DMS 273 treated with DMSO at 0.1 percent for 48 hours (cell line): ENCODE data around the gene KIAA0825.

Source experiments
- DNase-seq: peaks from one replicate; lab custom pipeline; 2025; lab: John Stamatoyannopoulos, UW

The KIAA0825 gene

DNA sequence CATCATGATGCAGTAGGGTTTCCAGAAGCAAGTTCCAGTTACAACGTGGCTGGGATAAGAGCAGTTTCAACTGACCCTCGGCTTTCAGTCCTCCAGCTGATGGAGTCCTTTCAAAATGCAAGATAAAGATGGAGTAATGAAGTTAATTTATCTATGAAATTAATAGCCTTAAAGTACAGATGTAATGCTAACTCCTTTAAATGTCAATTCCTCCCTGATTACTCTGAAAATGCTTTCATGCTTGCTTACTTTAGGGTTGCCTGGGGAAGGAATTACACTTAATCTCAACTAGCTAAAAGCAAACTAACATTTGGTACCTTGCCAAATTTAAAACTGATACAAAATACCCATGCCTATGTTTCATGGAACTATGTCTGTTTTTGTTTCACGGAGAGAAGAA, 178.4 kb downstream of the KIAA0825 start:
- DNase-seq = no peak

DNA sequence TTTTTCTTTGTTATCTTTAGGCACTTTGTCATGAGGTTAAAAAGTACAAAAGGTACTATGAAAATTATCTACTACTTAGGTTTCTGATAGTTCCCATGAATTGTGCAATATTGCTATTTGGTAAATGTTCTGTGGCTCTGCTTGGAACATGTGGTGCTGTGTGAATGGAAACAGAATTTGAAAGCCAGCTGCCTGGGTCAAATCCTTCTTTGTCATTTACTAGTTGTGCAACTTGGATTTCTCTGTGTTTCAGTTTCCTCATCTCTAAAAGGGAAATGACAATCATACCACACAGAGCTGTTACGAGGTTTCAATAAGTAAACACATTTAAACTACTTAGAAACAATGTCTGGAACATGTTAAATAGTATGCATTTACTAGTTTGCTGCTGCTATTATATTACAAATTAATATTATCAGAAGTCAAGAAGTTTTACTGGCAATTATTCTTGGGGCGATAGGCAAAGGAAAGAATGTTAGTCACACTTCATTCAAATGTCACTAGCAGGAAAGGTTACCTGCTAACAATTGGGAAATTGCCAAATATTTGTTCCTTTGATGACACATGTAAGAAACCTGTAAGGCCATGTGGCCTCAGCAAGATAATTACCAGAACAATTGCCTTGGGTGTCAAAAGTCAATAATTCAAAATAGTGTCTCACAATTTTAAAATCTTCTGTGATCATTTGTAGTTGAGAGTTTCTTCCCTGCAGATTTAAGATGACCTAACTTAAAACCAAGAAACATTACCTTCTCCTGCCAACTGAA, 184.8 kb downstream of the KIAA0825 start:
- DNase-seq = no peak

DNA sequence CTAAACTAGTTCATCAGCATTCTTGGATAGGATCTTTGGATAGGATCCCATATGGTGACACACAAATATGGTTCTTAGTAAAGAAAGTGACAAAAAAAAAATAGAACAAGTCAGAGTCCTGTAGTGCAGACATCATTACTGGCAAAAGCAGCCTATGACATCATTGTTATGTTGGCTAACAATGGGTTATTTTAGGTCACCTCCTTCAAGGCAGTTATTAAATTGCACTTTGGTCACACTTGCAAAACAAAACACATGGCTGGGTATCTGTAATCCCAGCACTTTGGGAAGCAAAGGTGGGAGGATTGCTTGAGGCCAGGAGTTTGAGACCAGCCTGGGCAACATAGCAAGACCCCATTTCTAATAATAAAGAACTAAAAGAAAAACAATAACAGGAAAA, 185.9 kb downstream of the KIAA0825 start:
- no peak for DNase-seq

DNA sequence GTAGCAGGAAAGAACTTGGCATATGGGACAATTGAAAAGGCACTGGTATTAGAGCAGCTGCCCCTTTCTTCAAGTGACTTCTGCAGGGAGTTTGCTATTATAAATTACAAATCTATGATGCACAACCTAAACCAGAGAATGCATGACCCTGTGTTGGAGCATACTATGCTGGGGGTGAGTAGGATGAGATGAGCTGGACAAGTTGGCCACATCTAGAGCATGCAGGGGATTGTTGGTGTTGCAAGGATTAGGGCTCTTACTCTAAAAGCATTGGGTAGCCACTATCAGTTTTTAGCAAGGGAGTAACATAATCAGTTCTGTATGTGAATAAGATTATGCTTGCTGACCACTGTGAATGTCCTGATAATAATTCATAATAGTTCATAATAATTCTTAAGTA, 186.7 kb downstream of the KIAA0825 start:
- DNase-seq = no peak

DNA sequence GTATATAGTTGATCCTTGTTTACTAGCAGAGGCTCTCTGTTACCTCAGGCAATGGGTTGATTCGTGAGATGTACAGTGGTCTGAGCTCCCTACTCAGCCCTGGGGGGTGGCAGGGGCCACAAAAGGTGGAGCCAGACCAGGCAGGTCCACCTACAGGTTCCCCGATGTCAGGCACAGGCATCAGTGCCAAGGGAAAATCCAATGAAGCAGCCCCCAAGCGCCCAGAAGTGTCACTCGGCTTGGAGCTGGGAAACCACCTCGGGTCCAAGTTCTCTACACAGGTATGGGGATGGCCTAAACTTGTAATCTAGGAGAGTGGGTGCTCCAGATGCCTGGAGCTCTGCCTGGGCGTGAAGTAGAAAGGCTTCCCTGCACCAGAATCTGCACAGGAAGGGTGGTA, 188.8 kb downstream of the KIAA0825 start:
- DNase-seq = no peak

DNA sequence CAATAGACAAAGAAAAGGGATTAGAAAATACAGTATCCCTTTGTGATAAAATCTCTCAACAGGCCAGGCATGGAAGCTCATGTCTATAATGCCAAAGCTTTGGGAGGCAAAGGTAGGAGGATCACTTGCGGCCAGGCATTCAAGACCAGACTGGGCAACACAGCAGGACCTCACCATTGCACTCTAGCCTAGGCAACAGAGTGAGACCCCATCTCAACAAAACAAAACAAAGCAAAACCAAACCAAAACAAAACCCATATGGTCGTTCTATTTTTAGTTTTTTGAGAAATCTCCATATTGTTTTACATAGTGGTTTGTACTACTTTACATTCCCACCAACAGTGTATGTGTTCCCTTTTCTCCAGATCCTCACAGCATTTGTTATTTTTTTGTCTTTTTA, 193.0 kb downstream of the KIAA0825 start:
- no peak for DNase-seq

DNA sequence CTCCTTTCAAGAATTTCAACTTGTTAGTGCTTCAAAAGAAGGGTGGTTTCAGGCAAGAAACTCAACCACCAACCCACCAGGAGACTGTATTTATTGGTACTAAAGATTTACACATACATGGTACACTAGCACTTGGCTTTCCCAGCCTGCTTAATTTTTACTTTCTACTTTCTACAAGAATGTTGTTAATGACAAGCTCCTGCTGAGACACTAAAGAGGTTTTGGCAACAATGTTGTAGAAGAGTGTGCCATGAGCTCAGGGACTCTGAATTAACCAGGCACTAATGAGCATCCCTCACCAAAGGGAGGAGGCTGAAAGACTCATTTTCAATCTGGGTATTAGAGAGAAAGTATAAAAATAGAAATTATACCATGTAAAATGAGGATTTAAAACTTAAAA, 195.0 kb downstream of the KIAA0825 start:
- DNase-seq = no peak

DNA sequence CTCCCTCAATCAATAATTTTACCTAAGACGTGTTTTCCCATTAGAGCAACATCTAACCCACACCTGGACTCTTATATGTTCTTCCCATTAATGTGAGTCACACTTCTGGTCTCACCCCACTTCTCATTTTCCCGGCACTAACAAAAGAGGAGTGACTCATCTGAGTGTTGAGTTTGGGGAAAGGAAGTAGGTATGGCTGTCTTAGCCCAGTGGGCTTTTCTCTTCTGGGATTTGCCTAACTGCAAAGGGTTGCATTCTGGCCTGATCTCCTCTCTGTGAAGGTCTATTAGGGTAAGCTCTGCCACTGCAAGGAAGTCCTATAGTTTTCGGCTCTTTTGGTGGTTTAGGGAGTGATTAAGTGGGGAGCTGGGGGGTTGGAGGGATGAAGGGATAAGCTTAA, 195.6 kb downstream of the KIAA0825 start:
- DNase-seq = no peak

DNA sequence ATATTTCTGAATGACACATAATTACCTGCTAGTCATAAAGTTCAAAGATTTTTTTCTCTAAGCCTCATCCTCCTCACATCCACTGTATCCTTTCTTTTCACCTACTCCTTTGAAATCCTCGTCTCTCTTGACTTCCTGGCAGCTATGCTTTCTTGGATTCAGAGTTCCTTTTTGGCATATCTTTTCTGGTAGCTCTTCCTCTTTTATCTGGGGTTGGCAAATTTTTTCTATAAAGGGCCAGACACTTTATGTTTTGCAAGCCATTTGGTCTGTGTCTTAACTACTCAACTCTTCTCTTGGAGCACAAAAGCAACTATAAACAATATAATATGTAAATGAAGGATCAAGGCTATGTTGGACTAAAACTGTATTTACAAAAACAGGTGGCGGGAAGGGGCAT, 197.5 kb downstream of the KIAA0825 start:
- DNase-seq = no peak

DNA sequence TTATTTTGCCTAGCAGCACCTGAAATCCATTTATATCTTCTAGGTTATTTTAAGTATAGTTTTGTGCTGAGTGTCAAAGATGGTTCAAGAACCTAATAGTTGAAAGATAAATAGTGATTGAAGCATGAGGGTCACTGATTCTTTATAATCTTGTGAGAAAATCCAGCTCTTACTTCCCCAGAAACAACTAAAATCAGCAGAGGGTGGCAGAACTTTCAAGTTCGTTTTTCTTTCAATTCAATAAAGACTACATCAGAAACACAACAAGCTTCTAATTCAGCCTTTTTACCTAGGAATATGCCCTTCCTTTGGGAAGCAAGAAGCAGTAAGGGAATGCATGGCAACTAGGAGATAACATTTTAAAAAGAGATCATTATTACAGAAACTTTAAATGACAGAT, 202.6 kb downstream of the KIAA0825 start:
- no peak for DNase-seq

DNA sequence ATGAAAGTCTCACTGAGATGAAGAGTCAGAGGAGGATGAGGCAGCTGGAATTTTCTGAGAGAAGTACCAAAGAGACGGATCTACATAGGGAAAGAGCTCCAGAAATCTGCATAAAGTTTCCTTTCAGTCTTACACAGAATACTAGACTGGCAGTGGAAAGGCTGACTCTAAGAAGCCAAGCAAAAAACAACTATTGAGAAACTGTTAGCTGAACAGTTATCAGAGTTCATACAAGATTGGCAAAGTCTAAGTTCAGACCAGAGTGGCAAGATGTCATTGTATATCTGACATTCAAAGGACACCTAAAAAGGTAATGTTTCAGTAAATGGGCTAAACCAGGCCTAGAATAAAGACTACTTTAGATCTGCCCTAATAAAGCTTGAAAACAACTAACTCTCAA, 209.0 kb downstream of the KIAA0825 start:
- DNase-seq = no peak

DNA sequence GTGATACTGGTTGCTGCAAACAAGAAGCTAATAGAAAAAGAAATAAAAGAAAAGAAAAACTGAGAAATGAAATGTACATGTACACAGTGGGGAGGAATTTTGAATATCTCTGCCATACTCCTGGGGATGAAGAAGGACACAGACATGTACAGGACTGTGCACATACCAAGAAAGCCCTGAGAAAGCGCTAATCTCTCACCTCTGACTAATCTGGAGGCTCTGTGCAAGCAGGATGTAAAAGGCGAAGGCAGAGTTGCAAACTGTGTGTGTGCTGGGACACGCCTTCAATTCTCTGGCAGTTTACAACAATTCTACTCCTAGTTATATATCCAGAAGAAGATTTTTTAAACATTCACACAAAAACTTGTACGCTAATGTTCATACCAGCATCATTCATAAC, 211.4 kb downstream of the KIAA0825 start:
- no peak for DNase-seq

DNA sequence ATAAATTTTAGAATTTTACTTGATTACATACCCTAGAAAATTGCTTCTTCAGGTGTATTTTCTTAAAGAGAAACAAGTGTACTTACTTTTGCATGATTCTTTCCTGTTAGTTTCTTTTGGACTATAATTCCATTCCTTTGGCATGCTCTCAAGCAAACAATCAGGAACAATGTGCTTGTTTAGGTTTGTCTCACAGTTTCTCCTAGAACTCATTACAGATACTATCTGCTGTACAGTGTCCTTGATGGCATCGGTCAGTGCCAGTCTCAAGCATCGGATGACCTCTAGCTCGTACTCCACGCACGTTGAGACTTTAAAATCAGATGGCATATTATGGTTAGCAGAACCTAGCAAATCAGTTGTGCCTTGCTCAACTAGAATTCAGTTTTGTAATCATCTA, 214.9 kb downstream of the KIAA0825 start:
- no peak for DNase-seq

DNA sequence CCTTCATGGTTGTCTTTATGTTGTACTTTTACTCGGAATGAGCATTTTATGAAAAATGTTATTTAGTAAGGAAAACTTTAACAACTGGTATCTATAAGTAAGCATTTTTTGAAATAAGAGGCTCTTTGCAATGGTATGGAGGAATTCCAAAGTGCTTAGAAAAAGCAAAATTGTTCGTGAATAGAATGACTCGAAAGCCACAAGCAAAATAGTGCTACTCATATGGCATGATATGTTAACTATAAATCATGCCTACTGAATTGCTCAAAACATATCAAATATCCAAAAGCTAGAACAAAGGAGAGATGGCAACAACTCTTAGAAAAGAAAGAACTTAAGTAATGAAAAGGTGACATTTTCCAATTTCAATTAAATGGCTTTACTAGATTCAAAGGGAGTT, 216.3 kb downstream of the KIAA0825 start:
- no peak for DNase-seq

DNA sequence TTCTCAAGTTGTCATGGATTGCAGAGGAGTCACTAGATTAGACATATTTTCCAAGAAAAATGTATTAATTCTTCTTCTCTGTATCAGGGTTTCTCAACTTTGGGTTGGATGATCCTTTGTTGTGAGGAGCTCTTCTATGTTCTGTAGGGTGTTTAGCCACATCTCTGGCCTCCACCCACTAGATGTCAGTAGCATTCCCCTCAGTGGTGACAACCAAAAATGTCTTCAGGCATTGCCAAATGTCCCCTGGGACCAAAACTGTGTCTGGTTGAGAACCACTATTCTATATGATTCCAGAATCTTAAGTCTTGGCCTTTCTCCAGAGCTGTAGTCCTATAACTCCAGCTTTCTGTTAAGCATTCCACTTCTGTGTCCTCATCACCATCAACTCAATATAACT, 220.9 kb downstream of the KIAA0825 start:
- no peak for DNase-seq

DNA sequence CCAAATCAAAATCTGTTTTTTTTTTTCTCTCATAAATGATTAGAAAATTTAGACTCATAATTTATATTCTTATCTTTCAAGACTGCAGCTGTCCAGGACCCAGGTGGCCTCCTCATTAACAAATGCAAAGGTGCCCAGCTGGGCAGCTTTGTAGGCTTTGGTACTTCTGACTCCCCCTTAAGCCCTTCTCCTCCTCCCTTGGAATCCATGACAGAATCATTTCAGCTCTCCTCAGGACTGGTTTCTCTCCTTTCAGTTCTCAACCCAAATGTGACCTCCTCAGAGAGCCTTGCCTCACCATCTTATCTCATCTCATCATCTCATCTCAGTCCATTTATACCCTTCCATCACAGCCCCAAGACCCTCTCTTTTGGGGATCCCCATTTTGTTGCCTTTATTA, 221.7 kb downstream of the KIAA0825 start:
- no peak for DNase-seq

DNA sequence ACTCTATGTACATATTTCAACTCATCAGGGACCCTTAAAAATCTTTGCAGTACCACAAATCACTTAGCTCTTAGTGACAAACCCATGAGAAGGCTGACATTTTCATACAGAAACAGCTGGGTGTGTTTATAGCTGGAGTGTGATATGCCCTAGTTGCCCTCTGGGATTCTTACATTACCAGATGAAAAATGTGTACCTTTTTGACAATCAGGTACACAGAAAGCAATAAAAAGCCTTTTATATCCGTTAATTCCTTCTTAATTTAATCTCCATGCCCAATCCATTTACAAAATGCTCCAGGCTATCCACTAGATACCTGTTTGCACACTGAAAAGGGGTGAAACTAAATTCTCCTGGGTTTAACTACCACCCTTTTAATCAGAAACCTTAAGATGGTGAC, 222.9 kb downstream of the KIAA0825 start:
- no peak for DNase-seq

DNA sequence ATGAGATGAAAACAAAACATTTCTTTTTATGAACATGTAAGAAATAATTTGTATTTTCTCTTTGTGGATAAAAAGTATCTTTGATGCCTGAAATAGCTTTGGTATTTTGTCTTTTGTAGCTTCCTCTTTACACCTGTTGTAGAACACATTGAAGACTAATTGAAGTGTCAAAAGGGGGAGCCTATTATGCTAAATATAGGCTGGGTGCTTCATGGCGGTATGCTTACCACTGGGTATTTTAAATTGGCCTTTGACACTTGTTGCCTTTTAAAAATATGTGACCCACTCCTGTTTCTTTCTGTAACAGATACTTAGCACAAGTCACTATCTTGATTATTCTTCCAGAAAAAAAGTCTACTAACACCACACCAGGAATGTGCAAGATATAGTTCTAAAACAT, 226.4 kb downstream of the KIAA0825 start:
- DNase-seq = no peak

DNA sequence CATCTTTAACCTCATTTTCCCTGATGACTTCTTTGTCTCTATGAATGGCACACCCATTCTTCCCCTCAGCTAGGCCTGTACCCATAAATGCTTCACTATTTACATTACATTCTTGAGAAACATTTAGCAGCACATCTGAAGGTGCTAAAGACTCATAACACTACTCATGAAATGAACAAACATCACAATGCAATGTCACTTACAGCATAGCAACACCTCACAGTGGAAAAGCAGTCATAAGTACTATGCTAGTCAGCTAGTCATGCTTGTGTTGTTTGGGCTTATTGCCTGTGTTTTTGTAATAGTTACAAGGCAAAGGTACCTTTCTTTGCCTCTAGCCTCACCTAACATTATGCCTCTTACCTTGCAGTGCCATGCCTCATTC, 228.9 kb downstream of the KIAA0825 start:
- DNase-seq = no peak

DNA sequence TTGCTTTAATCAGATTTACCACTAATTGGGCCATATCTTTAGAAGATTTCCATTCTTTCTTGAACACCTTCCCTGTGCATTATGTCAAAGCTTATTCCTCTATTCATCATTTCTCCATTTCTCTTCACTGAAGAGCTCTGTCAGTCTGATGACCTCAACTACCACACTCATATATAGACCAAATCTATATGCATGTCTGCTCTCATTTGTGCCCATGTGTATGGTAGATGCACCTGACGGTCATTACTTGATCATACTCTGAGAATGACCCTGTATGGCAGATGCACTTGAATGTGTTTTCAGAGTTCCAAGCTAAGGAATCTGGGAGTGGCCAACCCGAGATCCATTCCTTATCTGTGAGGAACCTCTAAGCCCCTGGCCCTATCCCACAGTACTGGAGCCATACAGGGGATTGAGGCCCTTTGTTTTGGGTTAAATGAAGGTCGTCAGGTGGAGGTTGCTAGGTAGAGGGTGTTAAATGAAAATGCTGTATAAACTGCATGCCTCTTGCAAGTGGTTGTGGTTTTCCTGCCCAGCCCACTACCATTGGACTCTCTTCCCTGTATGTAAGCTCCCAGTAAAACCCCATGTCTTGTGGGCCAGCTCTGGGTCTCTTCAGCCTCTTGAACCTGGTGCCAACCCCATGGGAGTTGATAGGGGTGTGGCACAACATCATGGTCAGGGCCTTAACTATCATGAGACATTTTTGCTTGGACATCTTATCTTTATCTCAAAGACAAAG, 229.5 kb downstream of the KIAA0825 start:
- DNase-seq = no peak

DNA sequence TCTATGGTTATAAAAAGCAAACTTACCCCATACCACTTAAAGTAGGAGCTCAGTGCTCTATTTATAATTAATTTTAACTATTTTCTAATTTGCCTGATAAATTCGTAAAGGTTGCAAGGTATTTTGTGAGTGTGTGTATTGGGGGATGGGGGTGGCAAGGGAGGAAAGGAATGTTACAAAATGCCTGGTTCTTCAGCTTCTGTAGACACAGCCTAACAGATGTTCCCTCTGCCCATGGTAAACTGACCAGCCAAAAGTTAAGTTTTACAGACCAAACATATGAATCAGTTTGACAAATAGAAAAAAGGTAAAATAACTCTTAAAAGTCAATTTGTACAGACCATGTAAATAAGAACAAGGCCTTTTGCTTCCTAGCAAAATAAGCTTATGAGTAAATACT, 232.6 kb downstream of the KIAA0825 start:
- DNase-seq = no peak

DNA sequence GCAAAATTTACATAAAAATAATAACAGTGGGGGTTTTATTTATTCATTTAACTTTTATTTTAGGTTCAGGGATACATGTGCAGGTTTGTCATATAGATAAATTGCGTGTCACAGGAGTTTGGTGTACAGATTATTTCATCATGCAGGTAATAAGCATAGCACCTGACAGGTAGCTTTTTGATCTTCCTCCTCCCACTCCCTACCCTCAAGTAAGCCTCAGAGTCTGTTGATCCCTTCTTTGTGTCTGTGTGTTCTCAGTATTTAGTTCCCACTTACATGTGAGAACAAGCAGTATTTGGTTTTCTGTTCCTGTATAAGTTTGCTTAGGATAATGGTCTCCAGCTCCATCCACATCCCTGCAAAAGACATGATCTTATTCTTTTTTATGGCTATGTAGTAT, 240.3 kb downstream of the KIAA0825 start:
- no peak for DNase-seq

DNA sequence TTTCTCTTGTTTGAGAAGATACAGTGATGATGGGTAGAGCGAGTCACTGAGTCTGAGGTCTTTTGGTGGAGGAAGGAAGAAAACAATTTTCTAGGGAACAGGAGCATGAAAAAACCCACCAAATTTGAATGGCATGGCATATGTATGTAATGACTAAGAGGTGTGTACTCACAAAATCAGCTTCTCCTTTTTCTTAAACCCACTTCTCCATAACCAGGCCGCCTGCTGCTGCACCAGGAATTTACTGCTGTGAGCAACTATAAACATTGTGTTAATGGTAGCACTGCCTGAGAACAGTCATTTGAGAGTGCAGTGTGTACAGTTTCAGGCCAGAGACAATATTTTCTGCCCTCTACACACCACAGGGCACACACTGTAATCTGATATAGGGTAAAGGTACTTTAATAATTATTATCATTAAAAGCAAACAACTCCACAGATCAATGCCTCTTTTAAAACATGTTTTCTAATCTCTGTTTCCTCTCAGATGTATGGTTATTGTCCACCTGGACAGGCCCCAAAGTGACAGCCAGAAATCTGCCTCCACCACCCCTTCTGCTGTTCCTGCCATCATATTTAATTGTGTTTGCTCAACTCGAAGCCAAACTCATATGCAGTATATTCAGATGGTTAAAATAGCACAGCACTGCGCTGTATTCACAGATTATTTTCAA, 241.6 kb downstream of the KIAA0825 start:
- no peak for DNase-seq
